GM19099 (cell line): Measurements from ENCODE around the gene BDKRB1.

Source experiments
- POLR2A ChIP-seq: IDR thresholded peaks from 3 replicates; pipeline ENCODE4 v1.6.1; 2011; ENCODE audit warnings: low read depth; ENCODE audit not compliant: insufficient read length; ENCODE audit errors: extremely low read depth

Gene BDKRB1

GRCh38 chr14:96265383-96266095 is 9.5 kb downstream of the BDKRB1 start:
- TF ChIP-seq POLR2A = no peak

- no peak for TF ChIP-seq POLR2A
These were observed 11.3 kb downstream of the BDKRB1 start for GRCh38 chr14:96267336-96267735.

GRCh38 chr14:96267916-96268315 is 11.9 kb downstream of the BDKRB1 start:
- TF ChIP-seq POLR2A = no peak

- no peak for TF ChIP-seq POLR2A
These were observed 12.7 kb downstream of the BDKRB1 start for GRCh38 chr14:96268431-96269358.

GRCh38 chr14:96269359-96269710 is 13.3 kb downstream of the BDKRB1 start:
- TF ChIP-seq POLR2A = no peak

- no peak for TF ChIP-seq POLR2A
These were observed 14.8 kb downstream of the BDKRB1 start for GRCh38 chr14:96270565-96271420.

GRCh38 chr14:96271421-96271762 is 15.4 kb downstream of the BDKRB1 start:
- TF ChIP-seq POLR2A = no peak

- TF ChIP-seq POLR2A = no peak
These were observed 16.9 kb downstream of the BDKRB1 start for GRCh38 chr14:96272777-96273473.

GRCh38 chr14:96273629-96274028 is 17.6 kb downstream of the BDKRB1 start:
- TF ChIP-seq POLR2A = no peak

- no peak for TF ChIP-seq POLR2A
These were observed 18.1 kb downstream of the BDKRB1 start for GRCh38 chr14:96274122-96274521.

GRCh38 chr14:96274543-96274942 is 18.5 kb downstream of the BDKRB1 start:
- TF ChIP-seq POLR2A = no peak

GRCh38 chr14:96275177-96276112 is 19.4 kb downstream of the BDKRB1 start:
- TF ChIP-seq POLR2A = no peak

- TF ChIP-seq POLR2A = no peak
These were observed 21.9 kb downstream of the BDKRB1 start for GRCh38 chr14:96277890-96278289.

- no peak for TF ChIP-seq POLR2A
These were observed 23.6 kb downstream of the BDKRB1 start for GRCh38 chr14:96279564-96279963.
